A549 (cell line): ENCODE results near the gene PIM1. TPM values are rescaled to one million over a fixed set of nuclear protein-coding genes. Genes with fewer than 3 reads are reported as not detected.

Experiments used
- ATAC-seq, 2 experiments: fragments of 200-7000 bp in 1 of 2; fragments of >200 bp in 1 of 2; cut with Nextera tagmentation in 1 of 2; cut with Tn5 transposase in 1 of 2; 3 replicates each; pipeline versions ENCODE4 v1.8.0 to v1.9.1; 2018 to 2020; ENCODE audit warnings: mild to moderate bottlenecking in 1 of 2, moderate library complexity in 1 of 2
- CTCF ChIA-PET: fragments of 300-600 bp; sonication (Branson Sonifier 250); formaldehyde crosslinking; extraction: SDS; loops from one replicate; lab custom pipeline; 2021; ENCODE audit warnings: antibody characterized with exemption, inconsistent platforms; lab: Yijun Ruan, JAX
- POLR2A ChIA-PET: fragments of 350-600 bp; formaldehyde crosslinking; extraction: SDS; loops from one replicate; lab custom pipeline; 2021; ENCODE audit warnings: antibody characterized with exemption, inconsistent platforms; lab: Yijun Ruan, JAX
- DNase-seq, 2 experiments: peaks; one replicate each; pipeline versions ENCODE4 v3.0.0 to v3.0.0-alpha.2; 2011 to 2016; ENCODE audit warnings: low read depth in 1 of 2, low spot score in 1 of 2
- FAIRE-seq: peaks from 2 replicates; lab custom pipeline; 2011; peaks lifted over from hg19 to GRCh38; lab: Jason Lieb, UNC
- H3K27ac ChIP-seq, 2 experiments: fragments of >200 bp; sonication (Bioruptor Twin); formaldehyde crosslinking; 3 replicates each; pipeline ENCODE4 v1.5.1; 2016 to 2017
- H3K4me1 ChIP-seq: fragments of >200 bp; sonication (Bioruptor Twin); formaldehyde crosslinking; 3 replicates; pipeline ENCODE4 v1.6.1; 2016
- H3K4me2 ChIP-seq: fragments of >200 bp; sonication (Bioruptor Twin); formaldehyde crosslinking; 3 replicates; pipeline ENCODE4 v1.6.1; 2016
- H3K4me3 ChIP-seq: fragments of >200 bp; sonication (Bioruptor Twin); formaldehyde crosslinking; 3 replicates; pipeline ENCODE4 v1.5.1; 2016
- H3K9me3 ChIP-seq: fragments of >200 bp; sonication (Bioruptor Twin); formaldehyde crosslinking; 3 replicates; pipeline ENCODE4 v1.6.1; 2016
- ATOH8 ChIP-seq: fragments of 250-450 bp; sonication (Bioruptor Pico); IDR thresholded peaks from 2 replicates; pipeline ENCODE4 v1.5.0; 2020; ENCODE audit warnings: low read depth, mild to moderate bottlenecking, moderate library complexity
- CBX2 ChIP-seq: fragments of 200-600 bp; sonication (generic); IDR thresholded peaks from 2 replicates; pipeline ENCODE4 v1.6.1; 2016; ENCODE audit warnings: low read depth, mild to moderate bottlenecking, borderline replicate concordance
- CBX8 ChIP-seq: fragments of 200-600 bp; sonication (generic); IDR thresholded peaks from 2 replicates; pipeline ENCODE4 v1.6.1; 2016
- HMGXB4 ChIP-seq: fragments of 250-450 bp; sonication (Bioruptor Pico); IDR thresholded peaks from 2 replicates; pipeline ENCODE4 v1.5.0; 2021; ENCODE audit warnings: mild to moderate bottlenecking, moderate library complexity, borderline replicate concordance
- HOXB13 ChIP-seq: fragments of 250-450 bp; sonication (Bioruptor Pico); IDR thresholded peaks from 2 replicates; pipeline ENCODE4 v1.5.0; 2020; ENCODE audit warnings: low read depth, mild to moderate bottlenecking, moderate library complexity
- HOXB5 ChIP-seq: fragments of 250-450 bp; sonication (Bioruptor Pico); IDR thresholded peaks from 2 replicates; pipeline ENCODE4 v1.5.0; 2020; ENCODE audit warnings: mild to moderate bottlenecking, moderate library complexity
- JUN ChIP-seq, 2 experiments: fragments of >200 bp; sonication (Bioruptor Twin); formaldehyde crosslinking; IDR thresholded peaks; 2 replicates in 1 of 2; 3 replicates in 1 of 2; pipeline ENCODE4 v1.6.1; 2016 to 2017
- JUNB ChIP-seq: fragments of >200 bp; sonication (Bioruptor Twin); formaldehyde crosslinking; IDR thresholded peaks from 2 replicates; pipeline ENCODE4 v1.6.1; 2016
- NR3C1 ChIP-seq: fragments of >200 bp; sonication (Bioruptor Twin); formaldehyde crosslinking; IDR thresholded peaks from 3 replicates; pipeline ENCODE4 v1.6.1; 2017
- POLR2AphosphoS2 ChIP-seq: conservative IDR thresholded peaks from 2 replicates; pipeline ENCODE4 v1.6.1; 2012; ENCODE audit warnings: low read length, improper control_type of control experiment, inconsistent platforms
- RAD21 ChIP-seq, 2 experiments: fragments of >200 bp in 1 of 2; sonication (Bioruptor Twin) in 1 of 2; formaldehyde crosslinking in 1 of 2; IDR thresholded peaks in 1 of 2; conservative IDR thresholded peaks in 1 of 2; 2 replicates in 1 of 2; 3 replicates in 1 of 2; pipeline ENCODE4 v1.6.1; 2012 to 2018; ENCODE audit warnings: inconsistent platforms in 1 of 2
- RCOR1 ChIP-seq: fragments of 150-350 bp; IDR thresholded peaks from 2 replicates; pipeline ENCODE4 v1.6.1; 2014; ENCODE audit warnings: antibody characterized with exemption, low read length, low read depth
- RFX5 ChIP-seq: fragments of 450-650 bp; IDR thresholded peaks from 2 replicates; pipeline ENCODE4 v1.7.1; 2014; ENCODE audit warnings: antibody characterized with exemption, mild to moderate bottlenecking, moderate library complexity
- RNF2 ChIP-seq: fragments of 200-600 bp; sonication (generic); IDR thresholded peaks from 2 replicates; pipeline ENCODE4 v1.6.1; 2016; ENCODE audit warnings: low read depth, mild to moderate bottlenecking, antibody characterized with exemption, moderate library complexity, borderline replicate concordance
- USF2 ChIP-seq: fragments of 450-650 bp; IDR thresholded peaks from 2 replicates; pipeline ENCODE4 v1.6.1; 2014; ENCODE audit warnings: antibody characterized with exemption
- ZNF302 ChIP-seq: fragments of 250-450 bp; sonication (Bioruptor Pico); IDR thresholded peaks from 2 replicates; pipeline ENCODE4 v1.9.0; 2021; ENCODE audit warnings: inconsistent platforms, mild to moderate bottlenecking, moderate library complexity
- WGBS: methylation state at CpG from one replicate; pipeline ENCODE4 v1.1.6; 2017; ENCODE audit errors: missing lambda C conversion rate; 5-methylcytosine and 5-hydroxymethylcytosine counted together
- polyA plus RNA-seq, 4 experiments: library from polyadenylated mRNA; depleted of rRNA in 3 of 4; stranded (reverse); fragments of >200 nt; fragmentation: RNase III in 1 of 4; extraction: RNeasy Plus Mini Kit Qiagen cat#74134 plus additional on column Dnase treatment in 1 of 4; gene quantifications; 2 replicates in 3 of 4; 3 replicates in 1 of 4; pipeline ENCODE4 v1.2.3, GENCODE V29; 2011 to 2017
- TF ChIP-seq, protein P1 (sequence below): fragments of >200 bp; sonication (Bioruptor Twin); formaldehyde crosslinking; IDR thresholded peaks from 3 replicates; pipeline ENCODE4 v1.6.1; 2016
- TF ChIP-seq, protein P2 (sequence below): fragments of 150-350 bp; IDR thresholded peaks from 2 replicates; pipeline ENCODE4 v1.6.1; 2014; ENCODE audit warnings: low read depth, mild to moderate bottlenecking, low read length

Gene PIM1
- polyA plus RNA-seq, 2 of the 4 experiments (the other 2 are of a cell fraction), result 15.4 to 19.0 TPM

GRCh38 chr6:37200085-37200484 is 30.1 kb downstream of the PIM1 start:
- CTCF ChIA-PET, result interaction anchor here (1.8 to 25.6 kb wide), 5 partner anchors 10 to 177 kb away, joined by 5 to 546 read pairs (median 12); no protein-coding TSS in a partner anchor
- no peak overlapping the region for H3K4me3 ChIP-seq
- POLR2A ChIA-PET, result no interaction called here
- H3K4me1 ChIP-seq, result peaks cover 22% of the 10 kb centered on the region
- FAIRE-seq, result no peak
- 80% methylated on average over 5 of the region's 5 CpGs for WGBS
- TF ChIP-seq HOXB5 (no peak), ATOH8 (no peak), POLR2AphosphoS2 (no peak), JUNB (no peak), HOXB13 (CRISPR knock-in tag) (no peak), RAD21 (conservative IDR thresholded peaks at IDR 0.05 in 1 of 2, IDR thresholded peaks at IDR 0.05 in 1 of 2) (no peak), RFX5 (no peak), NR3C1 (no peak), RCOR1 (no peak), USF2 (no peak), CBX8 (no peak), JUN (IDR thresholded peaks at IDR 0.05) (no peak), ZNF302 (CRISPR knock-in tag) (no peak), RNF2 (no peak), CBX2 (no peak)
- TF ChIP-seq, protein P1, sequence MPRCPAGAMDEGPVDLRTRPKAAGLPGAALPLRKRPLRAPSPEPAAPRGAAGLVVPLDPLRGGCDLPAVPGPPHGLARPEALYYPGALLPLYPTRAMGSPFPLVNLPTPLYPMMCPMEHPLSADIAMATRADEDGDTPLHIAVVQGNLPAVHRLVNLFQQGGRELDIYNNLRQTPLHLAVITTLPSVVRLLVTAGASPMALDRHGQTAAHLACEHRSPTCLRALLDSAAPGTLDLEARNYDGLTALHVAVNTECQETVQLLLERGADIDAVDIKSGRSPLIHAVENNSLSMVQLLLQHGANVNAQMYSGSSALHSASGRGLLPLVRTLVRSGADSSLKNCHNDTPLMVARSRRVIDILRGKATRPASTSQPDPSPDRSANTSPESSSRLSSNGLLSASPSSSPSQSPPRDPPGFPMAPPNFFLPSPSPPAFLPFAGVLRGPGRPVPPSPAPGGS, result no peak
- TF ChIP-seq, protein P2, sequence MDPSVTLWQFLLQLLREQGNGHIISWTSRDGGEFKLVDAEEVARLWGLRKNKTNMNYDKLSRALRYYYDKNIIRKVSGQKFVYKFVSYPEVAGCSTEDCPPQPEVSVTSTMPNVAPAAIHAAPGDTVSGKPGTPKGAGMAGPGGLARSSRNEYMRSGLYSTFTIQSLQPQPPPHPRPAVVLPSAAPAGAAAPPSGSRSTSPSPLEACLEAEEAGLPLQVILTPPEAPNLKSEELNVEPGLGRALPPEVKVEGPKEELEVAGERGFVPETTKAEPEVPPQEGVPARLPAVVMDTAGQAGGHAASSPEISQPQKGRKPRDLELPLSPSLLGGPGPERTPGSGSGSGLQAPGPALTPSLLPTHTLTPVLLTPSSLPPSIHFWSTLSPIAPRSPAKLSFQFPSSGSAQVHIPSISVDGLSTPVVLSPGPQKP, result no peak
- TF ChIP-seq, all 56 proteins: peak for 0
- ATAC-seq, result no peak
- Histone ChIP-seq H3K9me3 (no peaks in the 10 kb centered on the region), H3K4me2 (no peak overlapping the region), H3K27ac (no peak overlapping the region)
- DNase-seq, result no peak

DNA sequence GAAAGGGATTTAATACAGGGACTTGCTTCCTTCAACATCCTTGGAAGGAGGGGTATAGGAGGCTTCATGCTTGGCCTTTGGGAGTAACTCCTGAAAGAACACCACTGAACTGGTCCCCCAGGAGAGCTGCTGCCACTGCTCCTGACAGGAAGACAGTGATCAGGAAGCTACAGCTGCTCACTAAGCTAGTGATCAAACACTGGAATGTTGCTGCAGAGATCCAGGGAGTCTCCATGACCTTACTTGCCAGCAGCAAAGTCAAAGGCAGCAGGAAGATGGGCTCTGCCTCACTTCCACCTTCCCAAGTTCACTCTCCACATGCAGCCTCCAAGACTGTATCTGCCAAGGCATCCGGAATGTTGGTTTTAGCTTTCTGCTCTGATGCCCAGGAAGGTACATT is 31.8 kb downstream of the PIM1 start:
- no peak for TF ChIP-seq HMGXB4
- ChIA-PET POLR2A (no interaction called here), CTCF (interaction anchor here (0.8 to 25.6 kb wide), 6 partner anchors 8 to 435 kb away, joined by 3 to 546 read pairs (median 8); no protein-coding TSS in a partner anchor)
- Histone ChIP-seq H3K4me2 (no peak overlapping the region), H3K27ac (0 out of 6 replicates have a peak overlapping the region, but pooled peaks of 1 of the 2 experiments have one; percentile 16), H3K9me3 (no peaks in the 10 kb centered on the region), H3K4me3 (no peak overlapping the region), H3K4me1 (peaks cover 27% of the 10 kb centered on the region)
- no peak for ATAC-seq
- WGBS, result 100% methylated on average over 1 of the region's 1 CpG
- DNase-seq, result no peak
- FAIRE-seq, result no peak
